ENCODE data around the gene SULF2.
"Not testable (repeated sequence)": the region's sequence is repeated elsewhere in the genome, so short reads cannot be mapped to it uniquely, and the experiment has no call there.

SULF2 gene

DNA sequence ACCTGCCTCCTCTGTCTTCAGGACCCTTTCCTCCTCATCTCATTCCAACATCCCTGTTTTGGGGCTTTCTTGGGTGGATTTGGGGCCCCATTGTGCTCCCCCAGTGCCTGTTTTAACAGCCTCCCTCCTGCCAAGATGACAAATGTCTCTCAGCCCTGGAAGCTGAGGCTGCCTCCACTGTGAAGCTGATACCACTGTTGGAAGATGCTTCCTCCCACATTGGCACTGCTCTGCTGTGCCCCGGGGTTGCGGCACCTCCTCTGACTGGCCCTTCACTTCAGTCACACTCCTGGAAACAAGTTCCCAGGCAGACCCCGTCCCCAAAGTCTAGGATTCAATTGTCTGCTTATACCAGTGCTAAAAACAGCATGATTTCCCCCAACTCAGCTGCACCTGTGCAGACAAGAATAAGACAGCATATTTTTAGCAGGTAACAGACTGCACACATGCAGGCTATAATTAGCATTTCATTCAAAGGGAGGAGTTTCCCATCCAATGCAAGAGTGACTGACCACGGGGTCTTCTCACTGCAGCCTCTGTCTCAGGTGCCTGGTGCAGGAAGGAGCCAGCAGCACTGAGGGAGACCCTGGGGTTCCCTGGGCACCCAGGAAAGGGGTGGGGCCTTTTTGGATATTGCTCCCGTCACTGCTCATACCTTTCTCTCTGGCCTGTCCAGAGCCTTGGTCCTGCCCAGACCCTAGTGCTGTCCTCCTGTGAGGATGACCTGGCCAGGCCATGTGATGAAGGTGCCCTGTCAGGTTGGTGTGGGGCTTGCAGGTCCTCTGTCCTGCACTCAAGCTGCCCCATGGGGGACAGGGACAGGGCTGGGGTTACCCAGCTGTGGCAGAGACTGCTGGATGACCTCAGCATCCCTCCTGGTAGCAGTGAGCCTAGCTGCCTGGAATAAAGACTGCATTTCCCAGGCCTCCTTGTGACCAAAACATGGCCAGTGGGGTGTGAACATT lies 31.5 kb upstream of the SULF2 start:
- no peaks in the 10 kb centered on the region for H3K36me3 ChIP-seq (ENCODE audit: control insufficient read depth, insufficient read depth, low read length, severe bottlenecking)
- DNase-seq (ENCODE audit: low read depth), result no peak
- H3K4me1 ChIP-seq (ENCODE audit: control insufficient read depth, insufficient read depth, low read length), result no peaks in the 10 kb centered on the region

DNA sequence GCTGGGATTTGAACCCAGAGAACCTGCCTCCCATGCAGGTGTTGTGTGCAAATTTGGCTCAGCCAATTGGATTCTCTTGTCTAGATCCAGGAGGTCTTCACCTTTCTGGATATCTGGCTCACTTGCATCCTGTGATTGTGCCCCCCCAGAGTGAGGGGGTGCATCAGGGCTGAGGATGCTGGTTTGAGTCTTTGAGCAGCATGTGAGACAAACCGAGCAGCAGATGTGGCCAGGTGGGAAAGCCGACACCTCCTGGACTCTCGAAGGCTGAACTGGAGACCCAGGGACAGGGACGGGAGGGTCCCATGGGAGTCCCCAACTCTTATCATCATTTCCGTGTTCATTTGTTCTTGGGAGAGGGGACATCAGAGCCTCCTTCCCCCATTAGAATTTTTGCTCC lies 30.6 kb upstream of the SULF2 start:
- Histone ChIP-seq H3K36me3 (ENCODE audit: control insufficient read depth, insufficient read depth, low read length, severe bottlenecking) (no peaks in the 10 kb centered on the region), H3K9me3 (ENCODE audit: control insufficient read depth, low read length) (peaks cover 27% of the 10 kb centered on the region), H3K9ac (ENCODE audit: low read length) (no peak overlapping the region), H3K4me1 (ENCODE audit: control insufficient read depth, insufficient read depth, low read length) (no peaks in the 10 kb centered on the region), H3K27me3 (replicated peaks; ENCODE audit: control insufficient read depth, insufficient read depth, low read length) (peaks cover 78% of the 10 kb centered on the region), H3K4me3 (ENCODE audit: low read length) (no peak overlapping the region)
- no peak for DNase-seq (ENCODE audit: low read depth)

More for the DNA sequence above, 31.5 kb upstream of the SULF2 start:
- H3K27me3 ChIP-seq (replicated peaks; ENCODE audit: control insufficient read depth, insufficient read depth, low read length), result peaks cover 78% of the 10 kb centered on the region
- H3K9ac ChIP-seq (ENCODE audit: low read length), result no peak overlapping the region
- H3K9me3 ChIP-seq (ENCODE audit: control insufficient read depth, low read length), result peaks cover 27% of the 10 kb centered on the region
- H3K4me3 ChIP-seq (ENCODE audit: low read length), result no peak overlapping the region

GRCh38 chr20:47815416-47815806 lies 30.1 kb upstream of the SULF2 start:
- Histone ChIP-seq H3K36me3 (ENCODE audit: control insufficient read depth, insufficient read depth, low read length, severe bottlenecking) (no peaks in the 10 kb centered on the region), H3K9ac (ENCODE audit: low read length) (no peak overlapping the region), H3K4me1 (ENCODE audit: control insufficient read depth, insufficient read depth, low read length) (no peaks in the 10 kb centered on the region), H3K4me3 (ENCODE audit: low read length) (no peak overlapping the region), H3K27me3 (replicated peaks; ENCODE audit: control insufficient read depth, insufficient read depth, low read length) (peaks cover 79% of the 10 kb centered on the region), H3K9me3 (ENCODE audit: control insufficient read depth, low read length) (peaks cover 27% of the 10 kb centered on the region)
- DNase-seq (ENCODE audit: low read depth), result no peak

DNA sequence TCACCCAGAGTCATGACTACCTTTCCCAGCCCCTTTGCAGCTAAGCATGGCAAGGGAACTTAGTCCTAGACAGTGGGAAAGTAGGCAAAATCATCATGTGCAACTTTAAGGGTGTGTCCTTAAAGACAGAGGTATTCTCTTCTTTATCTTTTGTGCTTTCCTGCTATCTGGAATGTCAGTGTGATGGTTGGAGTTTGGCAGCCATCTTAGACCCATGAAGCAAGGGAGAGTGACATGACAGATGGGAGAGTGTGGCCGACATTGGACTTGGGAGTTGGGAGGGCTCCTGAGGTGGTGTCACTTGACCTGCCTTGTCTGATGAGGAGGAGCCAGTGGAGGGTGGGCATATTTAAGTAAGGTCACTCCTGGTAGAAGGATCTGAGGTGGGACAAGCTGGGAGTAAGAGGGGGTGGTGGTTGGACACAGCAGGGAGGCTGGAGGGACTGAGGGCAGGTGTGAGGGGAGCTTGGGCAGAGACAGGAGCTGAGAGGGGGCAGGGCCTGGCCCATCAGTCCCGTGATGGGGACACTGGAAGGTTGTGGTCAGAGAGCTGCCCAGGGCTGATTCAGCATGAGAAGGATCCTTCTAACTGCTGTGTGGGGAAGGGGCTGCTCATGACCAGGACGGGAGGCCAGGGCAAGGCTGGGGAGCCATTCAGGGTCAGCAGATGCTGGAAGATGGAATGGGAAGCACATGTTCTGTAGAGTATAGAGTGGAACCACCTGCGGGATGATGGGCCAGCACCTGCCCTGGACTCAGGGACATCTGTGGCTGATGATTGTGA lies 29.5 kb upstream of the SULF2 start:
- peaks cover 81% of the 10 kb centered on the region for H3K27me3 ChIP-seq (replicated peaks; ENCODE audit: control insufficient read depth, insufficient read depth, low read length)
- no peaks in the 10 kb centered on the region for H3K4me1 ChIP-seq (ENCODE audit: control insufficient read depth, insufficient read depth, low read length)
- no peaks in the 10 kb centered on the region for H3K36me3 ChIP-seq (ENCODE audit: control insufficient read depth, insufficient read depth, low read length, severe bottlenecking)

GRCh38 chr20:47810721-47811347 lies 25.6 kb upstream of the SULF2 start:
- Histone ChIP-seq H3K9me3 (ENCODE audit: control insufficient read depth, low read length) (peaks cover 27% of the 10 kb centered on the region), H3K4me3 (ENCODE audit: low read length) (no peak overlapping the region), H3K36me3 (ENCODE audit: control insufficient read depth, insufficient read depth, low read length, severe bottlenecking) (no peaks in the 10 kb centered on the region), H3K9ac (ENCODE audit: low read length) (no peak overlapping the region), H3K27me3 (replicated peaks; ENCODE audit: control insufficient read depth, insufficient read depth, low read length) (peaks cover 87% of the 10 kb centered on the region), H3K4me1 (ENCODE audit: control insufficient read depth, insufficient read depth, low read length) (no peaks in the 10 kb centered on the region)
- no peak for DNase-seq (ENCODE audit: low read depth)

More for the DNA sequence above, 29.5 kb upstream of the SULF2 start:
- Histone ChIP-seq H3K9me3 (ENCODE audit: control insufficient read depth, low read length) (peaks cover 27% of the 10 kb centered on the region), H3K9ac (ENCODE audit: low read length) (no peak overlapping the region), H3K4me3 (ENCODE audit: low read length) (no peak overlapping the region)
- no peak for DNase-seq (ENCODE audit: low read depth)

- Histone ChIP-seq H3K4me1 (ENCODE audit: control insufficient read depth, insufficient read depth, low read length) (no peaks in the 10 kb centered on the region), H3K36me3 (ENCODE audit: control insufficient read depth, insufficient read depth, low read length, severe bottlenecking) (no peaks in the 10 kb centered on the region)
Measured at GRCh38 chr20:47810116-47810677, 24.9 kb upstream of the SULF2 start.

DNA sequence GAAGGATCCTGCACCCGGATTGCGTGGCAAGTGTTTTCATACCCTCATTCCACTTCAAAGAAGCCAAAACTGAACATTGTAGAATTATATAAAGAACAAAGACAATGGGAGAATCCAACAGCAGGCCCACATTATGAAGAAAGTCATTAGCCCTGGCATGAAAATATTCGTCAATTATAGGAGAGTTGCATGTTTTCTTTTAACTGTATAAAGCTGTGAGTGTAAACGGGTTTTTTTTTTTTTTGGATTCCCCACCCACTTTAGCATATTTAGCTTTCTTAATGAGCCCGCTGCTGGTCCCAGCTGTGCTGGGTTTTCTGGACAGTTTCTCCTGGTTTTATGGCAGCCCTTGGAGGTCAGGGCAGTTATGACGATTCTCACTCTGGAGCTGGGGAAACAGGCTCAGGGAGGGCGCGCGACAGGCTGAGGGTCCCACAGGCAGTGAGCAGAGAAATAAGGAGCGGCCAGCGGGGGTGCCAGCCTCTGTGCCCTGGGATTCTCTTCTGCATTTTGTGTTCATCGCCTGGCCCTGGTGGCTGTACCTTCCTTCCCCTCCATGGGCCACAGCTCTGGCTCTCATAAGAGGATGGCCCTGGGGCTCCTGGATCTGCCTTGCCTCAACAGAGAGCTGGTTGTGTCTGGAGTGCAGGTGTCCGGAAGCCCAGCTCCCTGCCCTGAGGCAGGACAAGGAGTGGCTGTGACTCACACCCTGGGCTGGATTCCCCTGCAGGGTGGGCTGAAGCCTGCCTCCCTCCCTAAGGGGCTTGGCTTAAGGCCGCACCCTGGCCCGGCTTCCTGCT lies 24.1 kb upstream of the SULF2 start:
- Histone ChIP-seq H3K4me3 (ENCODE audit: low read length) (no peak overlapping the region), H3K9ac (ENCODE audit: low read length) (no peak overlapping the region), H3K27me3 (replicated peaks; ENCODE audit: control insufficient read depth, insufficient read depth, low read length) (peaks cover 81% of the 10 kb centered on the region), H3K9me3 (ENCODE audit: control insufficient read depth, low read length) (peaks cover 19% of the 10 kb centered on the region), H3K4me1 (ENCODE audit: control insufficient read depth, insufficient read depth, low read length) (no peaks in the 10 kb centered on the region), H3K36me3 (ENCODE audit: control insufficient read depth, insufficient read depth, low read length, severe bottlenecking) (no peaks in the 10 kb centered on the region)
- no peak for DNase-seq (ENCODE audit: low read depth)

More at GRCh38 chr20:47810116-47810677, 24.9 kb upstream of the SULF2 start:
- no peak overlapping the region for H3K4me3 ChIP-seq (ENCODE audit: low read length)
- no peak for DNase-seq (ENCODE audit: low read depth)
- H3K9ac ChIP-seq (ENCODE audit: low read length), result no peak overlapping the region
- H3K27me3 ChIP-seq (replicated peaks; ENCODE audit: control insufficient read depth, insufficient read depth, low read length), result peaks cover 87% of the 10 kb centered on the region
- peaks cover 27% of the 10 kb centered on the region for H3K9me3 ChIP-seq (ENCODE audit: control insufficient read depth, low read length)

GRCh38 chr20:47805951-47806350 lies 20.7 kb upstream of the SULF2 start:
- H3K9ac ChIP-seq (ENCODE audit: low read length), result no peak overlapping the region
- H3K4me3 ChIP-seq (ENCODE audit: low read length), result no peak overlapping the region
- H3K27me3 ChIP-seq (replicated peaks; ENCODE audit: control insufficient read depth, insufficient read depth, low read length), result peaks cover 69% of the 10 kb centered on the region
- no peaks in the 10 kb centered on the region for H3K9me3 ChIP-seq (ENCODE audit: control insufficient read depth, low read length)
- H3K36me3 ChIP-seq (ENCODE audit: control insufficient read depth, insufficient read depth, low read length, severe bottlenecking), result no peaks in the 10 kb centered on the region
- H3K4me1 ChIP-seq (ENCODE audit: control insufficient read depth, insufficient read depth, low read length), result no peaks in the 10 kb centered on the region
- no peak for DNase-seq (ENCODE audit: low read depth)

GRCh38 chr20:47804972-47805371 lies 19.7 kb upstream of the SULF2 start:
- H3K9ac ChIP-seq (ENCODE audit: low read length); H3K9me3 ChIP-seq (ENCODE audit: control insufficient read depth, low read length); DNase-seq (ENCODE audit: low read depth); H3K36me3 ChIP-seq (ENCODE audit: control insufficient read depth, insufficient read depth, low read length, severe bottlenecking); H3K4me3 ChIP-seq (ENCODE audit: low read length); H3K4me1 ChIP-seq (ENCODE audit: control insufficient read depth, insufficient read depth, low read length): not testable (repeated sequence)
- H3K27me3 ChIP-seq (replicated peaks; ENCODE audit: control insufficient read depth, insufficient read depth, low read length), result peaks cover 68% of the 10 kb centered on the region

GRCh38 chr20:47804224-47804825 lies 19.0 kb upstream of the SULF2 start:
- DNase-seq (ENCODE audit: low read depth); H3K36me3 ChIP-seq (ENCODE audit: control insufficient read depth, insufficient read depth, low read length, severe bottlenecking): not testable (repeated sequence)
- peaks cover 67% of the 10 kb centered on the region for H3K27me3 ChIP-seq (replicated peaks; ENCODE audit: control insufficient read depth, insufficient read depth, low read length)

More at GRCh38 chr20:47804224-47804825, 19.0 kb upstream of the SULF2 start:
- not testable (repeated sequence) for H3K9me3 ChIP-seq (ENCODE audit: control insufficient read depth, low read length); H3K4me3 ChIP-seq (ENCODE audit: low read length); H3K9ac ChIP-seq (ENCODE audit: low read length); H3K4me1 ChIP-seq (ENCODE audit: control insufficient read depth, insufficient read depth, low read length)

Data from adipocyte (in vitro differentiated cells).